Hair follicle dermal papilla cell (primary cell): ENCODE measurements around the gene KBTBD6. TPM values are rescaled to one million over a fixed set of nuclear protein-coding genes. Genes with fewer than 3 reads are reported as not detected.

Source experiments
- small RNA-seq: library from RNA; depleted of rRNA; stranded (forward); fragments of <200 nt; gene quantifications from one replicate; pipeline ENCODE3, GENCODE V24; 2012
- total RNA-seq: library from RNA; depleted of rRNA; stranded (reverse); fragments of >200 nt; gene quantifications from 2 replicates; pipeline ENCODE4 v1.2.3, GENCODE V29; 2012

The KBTBD6 gene, protein sequence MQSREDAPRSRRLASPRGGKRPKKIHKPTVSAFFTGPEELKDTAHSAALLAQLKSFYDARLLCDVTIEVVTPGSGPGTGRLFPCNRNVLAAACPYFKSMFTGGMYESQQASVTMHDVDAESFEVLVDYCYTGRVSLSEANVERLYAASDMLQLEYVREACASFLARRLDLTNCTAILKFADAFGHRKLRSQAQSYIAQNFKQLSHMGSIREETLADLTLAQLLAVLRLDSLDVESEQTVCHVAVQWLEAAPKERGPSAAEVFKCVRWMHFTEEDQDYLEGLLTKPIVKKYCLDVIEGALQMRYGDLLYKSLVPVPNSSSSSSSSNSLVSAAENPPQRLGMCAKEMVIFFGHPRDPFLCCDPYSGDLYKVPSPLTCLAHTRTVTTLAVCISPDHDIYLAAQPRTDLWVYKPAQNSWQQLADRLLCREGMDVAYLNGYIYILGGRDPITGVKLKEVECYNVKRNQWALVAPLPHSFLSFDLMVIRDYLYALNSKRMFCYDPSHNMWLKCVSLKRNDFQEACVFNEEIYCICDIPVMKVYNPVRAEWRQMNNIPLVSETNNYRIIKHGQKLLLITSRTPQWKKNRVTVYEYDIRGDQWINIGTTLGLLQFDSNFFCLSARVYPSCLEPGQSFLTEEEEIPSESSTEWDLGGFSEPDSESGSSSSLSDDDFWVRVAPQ
- total RNA-seq = 13.0 and 14.9 TPM in 2 replicates

DNA sequence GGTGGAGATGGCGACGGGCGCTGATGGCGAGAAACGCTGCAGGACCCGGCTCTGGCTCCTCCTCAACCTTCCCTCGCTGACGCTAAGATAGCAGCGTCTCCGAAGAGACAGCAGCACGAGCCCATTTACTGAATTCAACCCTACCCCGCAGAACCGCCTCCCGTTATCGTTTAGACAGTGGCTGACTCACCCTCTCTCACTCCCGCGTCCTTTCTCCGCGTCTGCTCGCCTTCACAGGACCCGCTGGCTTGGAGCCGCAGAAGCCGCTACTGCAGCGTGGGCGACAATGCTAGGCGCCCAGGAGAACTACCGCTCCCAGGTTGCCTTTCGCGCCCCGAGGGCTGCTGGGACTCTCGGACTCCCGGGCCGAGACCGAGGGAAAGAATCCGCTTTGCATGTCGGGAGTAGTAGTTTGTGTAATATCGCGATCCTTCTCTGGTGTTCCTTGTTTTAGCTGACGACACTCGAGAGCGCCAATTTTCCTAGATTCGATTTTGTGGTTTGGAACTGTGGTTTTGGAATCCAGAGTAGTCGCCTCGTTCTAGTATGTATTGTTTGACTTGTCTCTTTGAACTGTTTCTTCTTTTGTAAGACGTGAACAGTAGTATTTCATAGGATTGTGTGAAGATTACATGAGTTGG lies at the start of gene KBTBD6:
TSS of gene KBTBD6 (minus strand) at position 291 of the 641 bp plus-strand sequence. CDS start 291 bp downstream, outside the sequence.

Small RNA genes lying within 50 kb of the gene (small RNA-seq; reads per million reads assigned to genes)
- gene MIR3168 (not detected), gene RN7SL597P (not detected)

Other genes with a start within 250 kb of the KBTBD6 start
- 60.4 and 61.8 TPM in 2 replicates for gene ELF1, start 113.5 kb downstream of the KBTBD6 start, total RNA-seq
- gene WBP4, start 71.3 kb downstream of the KBTBD6 start, total RNA-seq = 7.6 and 8.4 TPM in 2 replicates
- 7.8 and 7.9 TPM in 2 replicates for gene KBTBD7, start 61.8 kb upstream of the KBTBD6 start, total RNA-seq
- 9.1 and 10.5 TPM in 2 replicates for gene MTRF1, start 130.8 kb upstream of the KBTBD6 start, total RNA-seq
- 9.6 and 13.8 TPM in 2 replicates for gene NAA16, start 178.5 kb upstream of the KBTBD6 start, total RNA-seq